Lung (tissue), 12 donors: ENCODE measurements around the gene SLC12A1. TPM values are rescaled to one million over a fixed set of nuclear protein-coding genes. Genes with fewer than 3 reads are reported as not detected.

ENCODE experiments used
- ATAC-seq: fragments of 200-7000 bp; cut with Tn5 transposase; one replicate; pipeline ENCODE4 v1.9.1; 2020; ENCODE audit warnings: moderate number of reproducible peaks; ENCODE audit not compliant: insufficient read depth, low FRiP score
- DNase-seq, 3 donors: peaks; one replicate each; pipeline ENCODE4 v3.0.0-alpha.2; 2013 to 2017
- H3K27ac ChIP-seq, 2 donors: one replicate each; pipeline ENCODE4 v1.5.1; 2013; ENCODE audit warnings: mild to moderate bottlenecking in 2 of 2, moderate library complexity in 2 of 2, control low read depth in 1 of 2, inconsistent platforms in 1 of 2, low read depth in 1 of 2, low read length in 1 of 2
- H3K27me3 ChIP-seq, 3 donors: one replicate each; pipeline ENCODE4 v1.5.1; 2013; ENCODE audit warnings: low read length in 2 of 3; ENCODE audit not compliant: control insufficient read depth in 3 of 3, insufficient read depth in 3 of 3
- H3K36me3 ChIP-seq, 4 donors: one replicate each; pipeline ENCODE4 v1.5.1; 2013; ENCODE audit warnings: low read length in 4 of 4, mild to moderate bottlenecking in 1 of 4, moderate library complexity in 1 of 4; ENCODE audit not compliant: control insufficient read depth in 4 of 4, insufficient read depth in 4 of 4
- H3K4me1 ChIP-seq, 5 donors: one replicate each; pipeline ENCODE4 v1.5.1; 2013; ENCODE audit warnings: low read length in 5 of 5, mild to moderate bottlenecking in 2 of 5, moderate library complexity in 1 of 5; ENCODE audit not compliant: control insufficient read depth in 5 of 5, insufficient read depth in 5 of 5
- H3K4me3 ChIP-seq: one replicate; pipeline ENCODE4 v1.5.1; 2013; ENCODE audit warnings: mild to moderate bottlenecking, control low read depth, moderate library complexity
- H3K9ac ChIP-seq, 2 donors: one replicate each; pipeline ENCODE4 v1.5.1; 2013; ENCODE audit warnings: low read length in 2 of 2, control low read depth in 1 of 2; ENCODE audit not compliant: insufficient read depth in 1 of 2
- H3K9me3 ChIP-seq, 4 donors: one replicate each; pipeline ENCODE4 v1.5.1; 2013; ENCODE audit warnings: low read length in 3 of 4, mild to moderate bottlenecking in 1 of 4, moderate library complexity in 1 of 4; ENCODE audit not compliant: control insufficient read depth in 4 of 4, insufficient read depth in 3 of 4
- WGBS, 2 donors: extraction: QIAGEN DNeasy Blood & Tissue Kit; methylation state at CpG; one replicate each; pipeline ENCODE4 v1.1.7; 2013; 5-methylcytosine and 5-hydroxymethylcytosine counted together
- polyA plus RNA-seq, 2 donors: library from polyadenylated mRNA; stranded (reverse); fragments of 200-250 nt; gene quantifications; one replicate each; pipeline ENCODE4 v1.2.1, GENCODE V29; 2013
- total RNA-seq, 2 donors: library from RNA; depleted of rRNA in 1 of 2; stranded (reverse); fragments of >200 nt in 1 of 2; gene quantifications; one replicate each; pipeline ENCODE4 v1.2.1, GENCODE V29; 2014 to 2021
- TF ChIP-seq, protein P1 (sequence below): IDR thresholded peaks from 2 replicates; pipeline ENCODE4 v1.5.1; 2012; ENCODE audit warnings: mild to moderate bottlenecking; ENCODE audit errors: control extremely low read depth, extremely low read depth
- donor health status: control.
- donor health status: control.
- donor health status: Bipolar disorder and iron deficiency.
- donor health status: healthy.
- donor health status: DM: yes; HTN: yes; CAD: no.

The SLC12A1 gene
- total and polyA plus RNA-seq, 4 donors: 0.03 TPM; not detected in 3

DNA sequence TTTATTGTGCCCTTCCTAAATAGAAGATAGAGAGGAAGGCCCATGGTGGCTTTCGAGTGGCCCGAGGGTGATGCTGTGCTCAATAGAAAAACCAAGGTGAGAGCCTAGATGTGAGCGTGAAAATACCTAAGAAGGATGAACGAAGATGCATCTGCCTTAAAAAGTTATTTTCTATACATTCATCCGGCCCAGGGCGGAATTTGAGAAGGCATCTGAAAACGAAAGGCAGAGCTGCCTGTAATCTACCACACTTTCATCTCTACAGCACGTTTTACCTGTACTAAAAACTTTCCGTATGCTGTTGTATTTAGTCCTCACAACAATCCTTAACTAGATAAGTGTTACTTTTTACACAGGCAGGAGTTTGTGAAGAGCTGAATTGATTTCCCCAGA lies 126.5 kb downstream of the SLC12A1 start:
- no peak for ATAC-seq
- H3K4me3 ChIP-seq: no peak overlapping the region
- TF ChIP-seq, protein P1, sequence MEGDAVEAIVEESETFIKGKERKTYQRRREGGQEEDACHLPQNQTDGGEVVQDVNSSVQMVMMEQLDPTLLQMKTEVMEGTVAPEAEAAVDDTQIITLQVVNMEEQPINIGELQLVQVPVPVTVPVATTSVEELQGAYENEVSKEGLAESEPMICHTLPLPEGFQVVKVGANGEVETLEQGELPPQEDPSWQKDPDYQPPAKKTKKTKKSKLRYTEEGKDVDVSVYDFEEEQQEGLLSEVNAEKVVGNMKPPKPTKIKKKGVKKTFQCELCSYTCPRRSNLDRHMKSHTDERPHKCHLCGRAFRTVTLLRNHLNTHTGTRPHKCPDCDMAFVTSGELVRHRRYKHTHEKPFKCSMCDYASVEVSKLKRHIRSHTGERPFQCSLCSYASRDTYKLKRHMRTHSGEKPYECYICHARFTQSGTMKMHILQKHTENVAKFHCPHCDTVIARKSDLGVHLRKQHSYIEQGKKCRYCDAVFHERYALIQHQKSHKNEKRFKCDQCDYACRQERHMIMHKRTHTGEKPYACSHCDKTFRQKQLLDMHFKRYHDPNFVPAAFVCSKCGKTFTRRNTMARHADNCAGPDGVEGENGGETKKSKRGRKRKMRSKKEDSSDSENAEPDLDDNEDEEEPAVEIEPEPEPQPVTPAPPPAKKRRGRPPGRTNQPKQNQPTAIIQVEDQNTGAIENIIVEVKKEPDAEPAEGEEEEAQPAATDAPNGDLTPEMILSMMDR: no peak

DNA sequence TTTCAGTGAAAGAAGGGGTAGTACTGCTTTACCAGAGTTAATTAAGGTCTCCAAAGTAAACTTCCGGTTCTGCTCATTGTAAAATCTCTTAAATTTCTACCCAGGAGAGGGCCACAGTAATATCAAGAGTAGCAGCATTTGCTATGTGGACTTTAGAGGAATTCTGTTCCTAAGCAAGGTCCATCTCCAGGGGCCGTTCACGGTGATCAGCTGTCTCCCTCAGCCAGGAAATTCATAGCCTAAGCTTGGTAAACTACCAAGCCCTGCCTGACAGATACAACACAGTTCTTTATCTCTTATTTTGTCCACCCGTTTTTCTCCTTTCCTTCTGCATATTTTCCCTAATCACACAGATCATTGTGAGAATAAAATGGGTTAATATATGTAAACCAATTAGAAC lies 127.4 kb downstream of the SLC12A1 start:
- Histone ChIP-seq H3K9me3 (no peaks in the 10 kb centered on the region), H3K4me1 (peaks cover 0 to 26% (median 4%) of the 10 kb centered on the region in 5 donors), H3K4me3 (no peak overlapping the region), H3K27ac (no peak overlapping the region), H3K36me3 (peaks cover 11 to 27% (median 13%) of the 10 kb centered on the region in 4 donors), H3K9ac (no peak overlapping the region), H3K27me3 (no peaks in the 10 kb centered on the region)
- TF ChIP-seq, protein P1: no peak
- ATAC-seq: no peak
- 30 to 44% methylated on average over 4 of the region's 4 CpGs for WGBS, 2 donors
- peak in 1 of 3 donors; percentile 14 for DNase-seq

More for the DNA sequence above, 126.5 kb downstream of the SLC12A1 start:
- peaks cover 11 to 24% (median 12%) of the 10 kb centered on the region in 4 donors for H3K36me3 ChIP-seq
- H3K9me3 ChIP-seq: no peaks in the 10 kb centered on the region
- no peaks in the 10 kb centered on the region for H3K27me3 ChIP-seq
- no peak for DNase-seq
- no peak overlapping the region for H3K27ac ChIP-seq
- no peak overlapping the region for H3K9ac ChIP-seq
- H3K4me1 ChIP-seq: peaks cover 0 to 26% (median 4%) of the 10 kb centered on the region in 5 donors
- WGBS, 2 donors: 48 to 50% methylated on average over 9 of the region's 9 CpGs

DNA sequence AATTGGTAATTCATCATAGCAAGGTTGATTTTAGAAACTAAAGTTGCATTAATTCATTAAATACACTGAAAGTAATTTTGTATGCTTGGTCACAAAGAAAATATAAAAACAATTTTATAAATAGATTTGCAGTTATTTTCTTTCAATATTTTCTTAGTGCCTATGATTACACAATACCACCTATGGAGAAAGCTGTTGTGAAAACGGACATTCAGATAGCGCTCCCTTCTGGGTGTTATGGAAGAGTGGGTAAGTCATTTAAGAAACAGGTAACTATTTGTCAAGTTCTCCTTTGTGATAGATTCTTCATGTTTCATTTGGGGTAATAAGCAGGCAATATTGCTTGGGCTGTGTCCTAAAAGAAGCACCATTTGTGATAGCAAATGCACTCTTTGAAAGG lies 128.2 kb downstream of the SLC12A1 start:
- TF ChIP-seq, protein P1: no peak
- Histone ChIP-seq H3K27me3 (no peaks in the 10 kb centered on the region), H3K27ac (no peak overlapping the region), H3K9ac (no peak overlapping the region), H3K36me3 (peaks cover 11 to 27% (median 13%) of the 10 kb centered on the region in 4 donors), H3K4me3 (no peak overlapping the region), H3K9me3 (no peaks in the 10 kb centered on the region), H3K4me1 (peaks cover 0 to 26% (median 4%) of the 10 kb centered on the region in 5 donors)
- 38 to 75% methylated on average over 2 of the region's 2 CpGs for WGBS, 2 donors
- no peak for ATAC-seq
- no peak for DNase-seq

DNA sequence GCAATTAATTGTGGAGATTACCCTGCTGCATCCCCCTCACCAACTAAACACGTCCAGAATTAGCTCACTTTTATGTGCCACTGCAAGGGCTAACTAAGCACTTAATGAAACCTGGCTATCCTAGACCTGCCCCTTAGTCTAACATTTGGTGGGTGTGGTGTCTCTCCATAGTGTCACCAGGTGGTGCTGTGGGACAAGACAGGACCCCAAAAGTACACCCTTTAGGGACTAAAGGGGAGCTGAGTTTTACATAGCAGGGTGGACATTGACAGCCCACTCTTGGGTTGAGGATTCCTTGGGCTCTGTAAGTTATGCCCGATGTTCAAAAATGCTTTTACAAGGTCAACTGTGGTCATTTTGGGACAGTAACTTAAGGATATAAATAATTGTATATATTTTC lies 130.8 kb downstream of the SLC12A1 start:
- Histone ChIP-seq H3K27me3 (no peaks in the 10 kb centered on the region), H3K4me1 (peaks cover 0 to 16% (median 4%) of the 10 kb centered on the region in 5 donors), H3K9ac (no peak overlapping the region), H3K36me3 (peaks cover 9 to 35% (median 15%) of the 10 kb centered on the region in 4 donors), H3K4me3 (no peak overlapping the region), H3K9me3 (no peaks in the 10 kb centered on the region), H3K27ac (no peak overlapping the region)
- 92 to 94% methylated on average over 2 of the region's 2 CpGs for WGBS, 2 donors
- TF ChIP-seq, protein P1: no peak
- DNase-seq: peak in 2 of 3 donors; percentile 16 to 30
- ATAC-seq: no peak
